Measurements from ENCODE around the gene SPO11. TPM values are rescaled to one million over a fixed set of nuclear protein-coding genes. Genes with fewer than 3 reads are reported as not detected.

The SPO11 gene
- total RNA-seq, 1 donor from 2014 or later, result not detected

- no peak for ATAC-seq (ENCODE audit: low read depth)
- Mint-ChIP-seq H3K4me3 (no peak overlapping the region), H3K27me3 (no peaks in the 10 kb centered on the region), H3K36me3 (ENCODE audit: low read depth) (peaks cover 34% of the 10 kb centered on the region), H3K9me3 (no peaks in the 10 kb centered on the region), H3K4me1 (no peaks in the 10 kb centered on the region), H3K27ac (no peak overlapping the region)
- ChIA-PET POLR2A (no interaction called here), CTCF (no interaction called here)
- no peak for TF ChIP-seq CTCF (IDR thresholded peaks at IDR 0.05)
- no peak for DNase-seq
- intact Hi-C loops (cut with micrococcal nuclease), result no loop called here
These were observed 31.9 kb downstream of the SPO11 start for GRCh38 chr20:57361517-57361916.

- Mint-ChIP-seq H3K4me1 (no peaks in the 10 kb centered on the region), H3K27me3 (no peaks in the 10 kb centered on the region), H3K9me3 (no peaks in the 10 kb centered on the region), H3K36me3 (ENCODE audit: low read depth) (peaks cover 63% of the 10 kb centered on the region), H3K4me3 (no peak overlapping the region), H3K27ac (no peak overlapping the region)
- POLR2A ChIA-PET, result no interaction called here
- TF ChIP-seq CTCF (IDR thresholded peaks at IDR 0.05), result no peak
- CTCF ChIA-PET, result interaction anchor here (1.6 kb wide), 1 partner anchor 17 kb away, joined by 5 read pairs; no protein-coding TSS in a partner anchor
- DNase-seq (no peak), ATAC-seq (ENCODE audit: low read depth) (no peak)
- intact Hi-C loops (cut with micrococcal nuclease), result no loop called here
These were observed 34.8 kb downstream of the SPO11 start for GRCh38 chr20:57364451-57364850.

- ATAC-seq (ENCODE audit: low read depth) (no peak), DNase-seq (no peak)
- ChIA-PET CTCF (no interaction called here), POLR2A (no interaction called here)
- no peaks in the 10 kb centered on the region for H3K27me3 Mint-ChIP-seq
- no peak overlapping the region for H3K27ac Mint-ChIP-seq
- peaks cover 95% of the 10 kb centered on the region for H3K36me3 Mint-ChIP-seq (ENCODE audit: low read depth)
- H3K9me3 Mint-ChIP-seq, result no peaks in the 10 kb centered on the region
- TF ChIP-seq CTCF (IDR thresholded peaks at IDR 0.05), result no peak
- no peaks in the 10 kb centered on the region for H3K4me1 Mint-ChIP-seq
- intact Hi-C loops (cut with micrococcal nuclease), result no loop called here
- no peak overlapping the region for H3K4me3 Mint-ChIP-seq
These were observed 40.0 kb downstream of the SPO11 start for GRCh38 chr20:57369596-57369995.

GRCh38 chr20:57370316-57370715 lies 40.7 kb downstream of the SPO11 start:
- TF ChIP-seq CTCF (IDR thresholded peaks at IDR 0.05), result no peak
- no peaks in the 10 kb centered on the region for H3K4me1 Mint-ChIP-seq
- H3K27ac Mint-ChIP-seq, result no peak overlapping the region
- H3K27me3 Mint-ChIP-seq, result no peaks in the 10 kb centered on the region
- POLR2A ChIA-PET, result no interaction called here
- intact Hi-C loops (cut with micrococcal nuclease), result no loop called here
- DNase-seq (no peak), ATAC-seq (ENCODE audit: low read depth) (no peak)
- H3K4me3 Mint-ChIP-seq, result no peak overlapping the region
- CTCF ChIA-PET, result no interaction called here
- H3K9me3 Mint-ChIP-seq, result no peaks in the 10 kb centered on the region
- peaks cover 97% of the 10 kb centered on the region for H3K36me3 Mint-ChIP-seq (ENCODE audit: low read depth)

GRCh38 chr20:57371363-57371762 lies 41.8 kb downstream of the SPO11 start:
- H3K27ac Mint-ChIP-seq, result no peak overlapping the region
- no peaks in the 10 kb centered on the region for H3K27me3 Mint-ChIP-seq
- ChIA-PET CTCF (no interaction called here), POLR2A (no interaction called here)
- DNase-seq (no peak), ATAC-seq (ENCODE audit: low read depth) (no peak)
- no peak for TF ChIP-seq CTCF (IDR thresholded peaks at IDR 0.05)
- H3K4me3 Mint-ChIP-seq, result no peak overlapping the region
- H3K9me3 Mint-ChIP-seq, result no peaks in the 10 kb centered on the region
- intact Hi-C loops (cut with micrococcal nuclease), result no loop called here
- H3K4me1 Mint-ChIP-seq, result no peaks in the 10 kb centered on the region
- peaks cover 98% of the 10 kb centered on the region for H3K36me3 Mint-ChIP-seq (ENCODE audit: low read depth)

Measured in activated B cell treated with CpG ODN at 0.5 μM for 24 hours (primary cell).